NCI-H69 (cell line): ENCODE data around the gene IL18R1.

Experiments
- DNase-seq: peaks from one replicate; lab custom pipeline; 2025; lab: John Stamatoyannopoulos, UW

The IL18R1 gene

DNA sequence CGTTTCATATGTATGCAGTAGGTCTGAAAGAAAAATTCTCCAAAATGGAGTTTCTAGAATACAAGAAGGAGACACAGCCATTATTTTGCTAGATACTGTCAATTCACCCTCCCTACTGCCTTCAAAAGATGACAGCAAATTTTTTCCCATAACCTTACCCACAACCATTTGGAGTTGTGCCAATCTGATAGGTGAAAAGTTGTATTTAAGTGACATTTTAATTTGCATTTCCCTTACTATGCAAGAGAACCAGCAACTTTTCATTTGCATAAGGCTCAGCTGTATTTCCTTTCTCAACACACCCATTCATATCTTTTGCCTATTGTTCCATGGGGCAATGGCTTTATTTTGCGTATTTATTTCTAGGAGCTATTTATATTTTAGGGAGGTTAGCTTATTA lies 36.0 kb downstream of the IL18R1 start:
- no peak for DNase-seq

DNA sequence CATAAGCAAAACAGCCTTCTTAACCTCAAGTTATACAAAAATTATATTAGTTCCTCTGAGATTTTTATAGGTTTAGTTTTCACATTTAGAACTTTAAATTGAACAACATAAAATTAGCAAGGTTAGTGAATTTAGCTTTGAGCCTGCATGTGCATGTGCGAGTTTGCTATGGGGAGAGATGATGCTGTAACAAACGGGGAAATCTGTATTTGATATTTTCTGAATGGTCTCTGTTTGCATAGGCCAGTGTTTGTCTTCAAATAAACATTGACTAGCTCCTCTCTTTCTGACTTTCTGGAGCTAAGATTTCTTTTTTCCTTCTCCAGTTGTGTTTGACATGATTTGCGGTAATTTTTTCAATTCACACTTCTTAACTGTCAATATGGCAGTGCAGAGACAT lies 36.5 kb downstream of the IL18R1 start:
- no peak for DNase-seq

DNA sequence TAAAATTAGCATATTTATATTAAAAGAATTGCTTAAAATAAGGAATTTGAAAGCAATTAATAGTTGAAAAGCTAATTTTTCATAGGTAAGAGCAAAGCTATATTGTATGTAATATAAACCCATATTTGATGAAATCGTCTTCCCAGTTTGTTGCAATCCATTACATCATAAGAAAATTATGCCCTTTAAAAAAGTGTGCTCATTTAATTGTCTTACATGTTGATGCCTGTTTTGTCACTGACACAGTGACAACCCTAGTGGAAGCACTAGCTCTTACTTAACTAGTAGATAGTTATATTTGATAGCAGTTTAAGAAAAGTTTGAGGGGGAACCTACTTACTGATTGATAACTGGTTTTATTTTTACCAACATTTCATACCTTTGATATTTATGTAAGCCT lies 37.3 kb downstream of the IL18R1 start:
- DNase-seq, result no peak

DNA sequence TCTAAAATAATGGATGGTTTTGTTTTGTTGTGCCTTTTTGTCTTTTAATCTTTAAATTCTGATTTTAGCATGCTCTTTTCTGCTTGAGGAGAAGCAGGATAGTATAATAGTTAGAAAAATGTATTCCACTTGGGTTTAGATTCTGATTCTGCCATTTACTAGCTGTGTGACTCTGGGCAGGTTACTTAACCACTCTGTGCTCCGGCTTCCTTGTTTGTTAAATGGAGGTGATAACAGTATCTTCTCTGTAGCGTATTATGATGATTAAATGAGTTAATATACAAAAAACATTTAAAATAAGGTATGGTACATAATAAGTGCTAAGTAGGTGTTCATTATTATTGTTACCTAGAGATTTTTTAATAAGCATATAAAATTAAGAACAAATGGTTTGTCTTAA lies 40.4 kb downstream of the IL18R1 start:
- no peak for DNase-seq

DNA sequence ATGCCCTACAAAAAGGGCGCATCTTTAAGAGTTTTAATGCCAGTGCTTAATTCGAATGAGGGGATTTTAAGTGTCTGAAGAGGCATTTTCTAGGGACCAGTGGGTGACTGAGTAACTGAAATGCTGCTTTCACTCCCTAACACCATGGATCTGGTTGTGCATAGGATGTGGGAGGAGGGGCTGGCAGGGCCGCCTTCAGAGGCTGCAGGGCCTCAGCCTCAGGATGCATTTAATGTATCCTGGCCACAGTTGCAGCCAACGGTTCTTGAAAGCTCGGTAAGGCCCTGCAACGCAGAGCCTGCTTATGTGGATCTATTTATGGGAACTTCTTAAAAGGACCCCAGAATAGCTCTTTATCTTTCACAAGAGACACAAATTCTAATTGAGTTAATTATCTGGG lies 41.6 kb downstream of the IL18R1 start:
- DNase-seq, result no peak

DNA sequence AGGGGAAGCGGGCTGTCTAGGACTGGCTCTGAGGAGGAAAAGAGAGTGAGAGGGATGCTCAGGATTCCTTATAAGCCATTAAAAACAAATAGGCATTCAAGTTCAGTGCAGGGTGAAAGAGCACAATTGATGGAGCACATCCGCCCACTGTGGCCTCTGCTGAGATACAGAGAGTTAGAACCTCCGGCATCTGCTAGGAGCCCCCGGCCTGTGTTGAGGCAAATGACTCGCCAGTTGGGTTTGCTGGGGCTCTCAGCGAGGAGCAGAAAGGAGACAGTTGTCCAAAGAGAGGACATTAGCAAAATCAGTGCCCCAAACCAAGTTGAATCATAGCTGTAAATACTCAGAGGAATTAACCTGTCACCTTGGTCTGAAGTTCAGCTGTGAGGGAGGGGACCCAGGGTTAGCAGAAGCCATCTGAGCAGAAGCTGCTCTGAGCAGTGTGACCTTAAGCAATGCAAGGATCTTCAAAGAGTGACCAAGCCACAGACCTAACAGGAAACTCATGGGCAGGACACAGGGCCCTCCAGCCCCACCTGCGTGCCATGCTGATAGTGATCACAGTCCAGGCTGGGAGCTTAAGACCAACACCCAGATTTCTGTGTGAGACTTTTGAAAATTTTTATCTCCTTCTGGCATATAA lies 44.0 kb downstream of the IL18R1 start:
- no peak for DNase-seq

DNA sequence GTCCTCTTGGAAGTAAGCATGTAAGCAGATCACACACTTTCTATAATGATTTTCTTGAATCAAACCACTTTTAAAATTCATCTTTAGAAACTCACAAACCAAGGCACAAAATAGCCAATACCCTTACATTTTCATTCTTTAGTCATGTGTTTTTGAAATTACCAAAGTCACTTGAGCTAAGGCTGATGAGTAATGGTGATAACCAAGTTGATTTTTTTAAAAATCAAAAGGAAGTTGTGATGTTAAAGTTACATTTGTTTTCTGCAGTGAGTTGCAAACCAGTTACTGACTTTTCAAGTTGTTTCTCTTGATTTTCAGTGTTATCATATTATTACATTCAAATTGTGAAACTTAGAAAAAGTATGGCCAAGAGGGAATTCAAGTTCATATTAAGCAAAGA lies 45.9 kb downstream of the IL18R1 start:
- no peak for DNase-seq

DNA sequence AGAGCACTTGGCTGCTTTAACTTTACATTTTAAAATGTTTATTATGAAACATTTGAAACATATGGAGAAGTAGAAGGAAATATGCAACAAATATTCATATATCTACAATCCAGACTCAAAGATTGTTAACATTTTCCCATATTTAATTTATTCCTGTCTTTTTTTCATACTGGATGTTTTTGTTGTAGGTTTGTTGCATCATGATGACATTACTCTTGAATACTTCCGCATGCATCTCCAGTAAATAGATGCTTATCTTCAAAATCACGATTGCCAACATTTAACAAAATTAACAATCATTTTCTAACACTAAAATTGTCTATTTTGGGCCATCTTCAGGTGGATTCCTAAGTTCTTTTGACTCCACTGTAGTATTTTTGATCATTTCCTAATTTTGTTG lies 46.3 kb downstream of the IL18R1 start:
- DNase-seq, result no peak

DNA sequence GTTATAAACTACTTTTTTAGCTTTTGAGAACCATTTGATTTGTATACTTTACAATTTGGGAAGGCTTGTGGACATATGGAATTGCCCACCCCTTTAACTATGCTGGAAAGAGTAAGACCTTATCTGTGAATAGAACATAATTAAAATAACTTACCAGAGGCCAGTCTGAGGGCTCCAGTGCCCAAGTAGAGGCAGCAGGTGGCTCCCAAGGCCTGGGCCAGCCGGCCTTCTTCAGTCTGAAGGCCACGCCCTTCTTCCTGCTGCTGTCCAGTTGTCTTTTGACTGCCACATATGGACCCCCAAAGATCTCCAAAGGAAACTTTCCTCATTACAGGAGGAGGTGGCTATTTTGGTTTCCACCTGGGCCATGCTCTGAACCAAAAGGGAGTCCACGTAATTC lies 55.4 kb downstream of the IL18R1 start:
- no peak for DNase-seq

DNA sequence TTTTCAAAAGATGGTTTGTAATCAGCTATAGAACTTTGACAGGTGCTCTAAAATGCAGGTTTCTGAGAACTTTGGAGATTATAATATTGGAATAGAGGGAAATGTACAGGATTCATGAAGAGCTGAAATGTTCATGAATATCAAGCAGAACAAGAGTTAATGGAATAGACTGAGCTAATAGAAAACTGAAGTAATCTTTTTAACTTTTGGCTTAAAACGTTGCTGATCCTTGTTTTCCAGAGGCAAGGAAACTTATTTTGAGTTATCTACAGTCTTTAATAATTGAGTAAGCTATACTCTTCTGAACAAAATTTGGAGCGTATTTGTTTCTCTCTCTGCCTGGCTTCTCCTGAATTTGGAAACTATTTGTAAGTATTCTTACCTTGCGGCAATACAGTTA lies 56.6 kb downstream of the IL18R1 start:
- DNase-seq, result no peak

DNA sequence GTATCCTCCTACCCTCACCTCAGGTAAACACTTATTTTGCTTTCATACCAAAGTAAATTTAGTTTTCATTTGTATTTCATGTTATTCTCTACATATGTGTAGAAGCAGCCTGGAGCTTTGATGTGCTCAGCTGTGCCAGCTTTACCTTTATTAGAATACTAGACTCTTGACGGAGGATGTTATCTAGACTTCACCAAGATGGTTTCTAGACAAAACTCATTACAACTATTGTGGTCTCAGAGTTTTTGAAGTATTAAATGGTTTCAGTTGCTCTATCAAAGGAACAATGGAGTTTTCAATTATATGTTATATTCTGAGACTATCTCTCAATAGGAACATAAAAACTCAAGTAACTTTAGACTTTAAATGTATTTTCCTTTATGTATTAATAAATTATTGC lies 62.4 kb downstream of the IL18R1 start:
- no peak for DNase-seq

DNA sequence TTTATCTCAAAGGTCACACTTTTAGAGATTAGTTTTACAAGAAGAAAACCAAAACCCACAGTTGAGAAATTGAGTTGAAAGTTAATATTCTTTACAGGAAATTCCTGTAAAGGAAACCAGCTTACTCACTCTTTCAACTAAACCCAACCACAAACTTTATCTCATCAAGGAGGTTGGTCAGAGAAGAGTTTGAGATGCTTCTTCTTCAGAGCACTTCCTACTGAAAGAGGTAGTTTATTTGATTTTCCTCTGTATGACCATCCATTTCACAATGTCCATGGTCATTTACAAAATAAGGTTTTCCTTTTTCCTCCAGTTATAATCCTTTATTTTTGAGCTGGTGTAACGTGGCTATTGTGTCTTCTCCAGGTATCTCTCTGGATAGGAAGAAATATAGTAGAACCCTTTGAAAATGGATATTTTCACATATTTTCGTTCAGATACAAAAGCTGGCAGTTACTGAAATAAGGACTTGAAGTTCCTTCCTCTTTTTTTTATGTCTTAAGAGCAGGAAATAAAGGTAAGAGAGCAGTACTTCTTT lies 62.9 kb downstream of the IL18R1 start:
- no peak for DNase-seq

DNA sequence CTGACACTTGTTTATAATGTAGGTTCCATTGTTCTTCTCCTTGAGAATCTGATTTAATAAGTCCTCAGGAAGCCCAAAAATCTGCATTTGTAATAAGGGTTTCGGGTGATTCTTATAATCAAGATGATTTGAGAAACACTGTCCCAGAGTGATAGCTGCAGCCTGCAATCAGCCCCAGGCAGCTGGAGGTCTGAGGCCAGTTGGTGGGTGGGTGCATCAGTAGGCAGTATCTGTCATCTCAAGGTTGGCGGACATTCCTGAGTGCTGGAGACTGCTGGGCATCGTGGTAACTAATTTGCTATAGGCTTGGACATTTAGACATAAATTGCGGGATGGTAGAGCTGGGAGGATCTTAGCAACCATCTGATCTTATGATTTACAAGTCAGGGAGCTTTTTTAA lies 64.7 kb downstream of the IL18R1 start:
- DNase-seq, result no peak

DNA sequence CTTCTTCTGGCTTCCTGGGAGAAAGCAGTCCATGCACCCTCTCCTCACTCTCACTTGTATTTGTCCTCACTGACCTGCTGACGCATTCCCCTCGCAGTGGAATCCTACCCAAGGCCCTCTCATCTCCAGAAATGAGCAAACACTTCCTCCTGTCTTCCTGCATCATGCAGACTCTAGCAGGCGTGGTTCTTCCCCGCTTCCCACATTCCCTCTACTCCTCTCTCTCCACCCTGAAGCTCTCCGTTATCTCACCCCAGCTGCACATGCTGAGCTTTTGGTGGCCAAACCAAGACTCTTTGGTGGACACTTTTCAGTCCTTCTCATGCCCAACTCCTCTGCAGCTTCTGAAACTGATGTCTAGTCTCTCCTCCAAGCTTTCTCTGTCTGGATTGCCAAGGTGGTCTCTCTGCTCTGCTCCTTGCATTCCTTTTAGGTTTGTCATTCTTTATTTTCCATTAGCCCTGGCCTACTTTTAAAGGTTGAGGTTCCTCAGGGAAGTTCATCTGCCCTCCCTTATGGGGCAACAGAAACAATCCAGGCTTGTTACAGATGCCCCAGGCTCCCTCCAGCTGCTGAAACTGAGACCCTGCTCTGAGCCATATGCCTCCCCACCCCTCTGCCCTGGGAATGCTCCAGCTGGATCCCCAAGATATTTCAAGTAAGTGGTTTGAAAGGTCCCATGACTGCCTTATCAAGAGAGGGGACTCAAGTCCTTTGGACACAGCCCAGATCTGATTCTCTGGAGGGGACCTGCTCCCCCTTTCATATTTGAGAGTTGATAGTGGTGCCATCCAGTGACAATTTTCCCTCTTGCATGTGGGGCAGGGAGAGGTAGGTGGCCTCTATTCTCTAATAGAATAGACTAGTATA lies 66.5 kb downstream of the IL18R1 start:
- DNase-seq, result no peak

DNA sequence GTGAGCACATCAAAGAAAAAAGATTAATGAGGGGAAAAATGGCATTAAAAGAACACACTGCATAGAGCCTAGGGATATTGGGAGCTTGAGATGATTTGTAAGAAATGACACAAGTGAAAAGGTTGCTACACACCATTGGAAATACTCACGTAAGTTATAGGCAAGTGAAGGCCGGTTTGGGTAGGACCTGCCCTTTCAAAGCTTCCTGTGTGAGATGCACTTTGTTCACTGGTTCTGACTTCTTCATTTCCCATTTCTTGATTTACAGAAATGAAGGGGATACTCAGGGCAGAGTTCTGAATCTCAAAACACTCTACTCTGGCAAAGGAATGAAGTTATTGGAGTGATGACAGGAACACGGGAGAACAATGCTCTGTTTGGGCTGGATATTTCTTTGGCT lies 67.3 kb downstream of the IL18R1 start, which contains the start of gene IL18RAP:
Gene IL18RAP (plus strand): TSS at position 251 of the 400 bp plus-strand sequence. CDS start 118 bp downstream, at position 369.
- no peak for DNase-seq

DNA sequence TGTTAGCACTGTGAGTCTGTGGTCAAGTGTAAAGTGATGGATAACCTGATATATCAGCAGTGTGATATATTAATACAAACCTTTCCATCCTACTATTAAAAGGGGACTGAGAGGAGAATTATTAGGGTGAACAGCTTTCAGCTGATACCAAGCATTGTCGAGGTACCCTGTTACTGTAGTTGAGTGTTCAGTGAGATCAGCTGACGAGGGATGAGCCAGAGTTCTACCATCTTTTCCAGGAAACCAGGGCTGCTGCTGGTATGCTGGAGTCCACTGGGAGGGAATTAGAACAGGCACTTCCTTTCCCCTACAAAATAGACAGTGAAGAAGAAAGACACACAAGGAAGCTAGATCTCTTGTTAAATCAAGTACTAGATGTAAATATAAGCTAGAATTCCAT lies 67.8 kb downstream of the IL18R1 start:
- DNase-seq, result no peak

DNA sequence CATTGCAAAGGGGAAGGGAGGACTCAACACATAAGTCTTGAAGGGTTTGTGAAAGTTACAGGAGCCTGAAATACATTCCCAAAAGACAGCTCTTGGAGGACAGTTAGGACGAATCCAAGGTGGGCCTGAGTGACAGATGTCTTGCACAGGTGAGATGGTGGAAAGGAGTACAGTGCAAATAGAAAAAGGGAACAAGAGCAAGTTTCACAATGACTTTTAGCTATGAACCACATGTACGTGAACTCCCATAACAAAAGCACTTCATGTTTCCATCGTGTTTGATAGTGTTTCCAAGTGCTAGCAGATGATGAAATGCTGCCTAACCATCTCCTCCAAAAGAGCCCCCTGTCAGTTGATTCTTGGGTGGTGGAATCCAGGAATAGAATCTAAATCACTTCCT lies 69.2 kb downstream of the IL18R1 start:
- no peak for DNase-seq

DNA sequence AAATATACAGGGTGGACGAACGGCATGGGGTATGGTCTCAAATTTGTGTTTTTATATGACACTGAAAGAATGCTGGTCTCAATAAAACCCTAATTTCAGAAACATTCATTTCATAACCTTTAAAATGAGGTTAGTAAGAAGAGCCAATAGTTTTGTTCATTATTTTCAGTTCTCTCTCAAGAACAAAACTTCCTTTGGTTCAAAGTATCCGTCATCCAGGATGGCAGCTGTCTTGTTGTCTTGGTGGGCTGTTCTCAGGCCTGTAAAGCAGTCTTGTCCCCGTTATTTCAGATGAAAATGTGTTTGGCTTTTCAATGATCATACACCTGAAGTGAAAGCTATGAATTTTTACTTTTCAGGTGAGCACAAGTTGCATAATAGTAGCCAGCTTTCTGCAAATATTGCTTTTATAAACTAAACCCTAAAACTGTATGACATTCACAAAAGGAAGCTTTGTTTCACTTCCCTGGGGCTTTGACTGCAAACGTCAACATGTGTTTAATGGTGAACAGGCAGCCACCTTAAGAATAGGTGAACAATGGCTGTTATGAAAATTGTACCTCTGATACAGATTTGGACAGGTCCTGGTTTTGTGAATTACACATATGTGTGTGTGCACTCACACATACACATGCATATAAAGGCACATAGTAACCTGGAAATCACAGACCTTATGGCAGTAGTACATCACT lies 70.0 kb downstream of the IL18R1 start:
- DNase-seq, result no peak

DNA sequence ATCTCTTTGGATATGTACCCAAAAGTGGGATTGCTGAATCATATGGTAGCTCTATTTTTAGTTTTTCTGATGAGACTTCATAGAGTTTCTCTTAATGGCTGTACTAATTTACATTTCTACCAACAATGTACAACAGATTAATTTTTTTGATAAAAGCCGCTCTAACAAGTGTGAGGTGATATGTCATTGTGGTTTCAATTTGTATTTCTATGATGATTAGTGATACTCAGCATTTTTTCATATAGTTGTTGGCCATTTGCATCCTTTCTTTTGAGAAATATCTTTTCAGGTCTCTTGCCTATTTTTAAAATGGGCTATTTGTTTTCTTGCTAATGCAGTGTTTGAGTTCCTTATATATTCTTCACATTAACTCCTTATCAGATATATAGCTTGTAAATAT lies 71.7 kb downstream of the IL18R1 start:
- DNase-seq, result no peak

DNA sequence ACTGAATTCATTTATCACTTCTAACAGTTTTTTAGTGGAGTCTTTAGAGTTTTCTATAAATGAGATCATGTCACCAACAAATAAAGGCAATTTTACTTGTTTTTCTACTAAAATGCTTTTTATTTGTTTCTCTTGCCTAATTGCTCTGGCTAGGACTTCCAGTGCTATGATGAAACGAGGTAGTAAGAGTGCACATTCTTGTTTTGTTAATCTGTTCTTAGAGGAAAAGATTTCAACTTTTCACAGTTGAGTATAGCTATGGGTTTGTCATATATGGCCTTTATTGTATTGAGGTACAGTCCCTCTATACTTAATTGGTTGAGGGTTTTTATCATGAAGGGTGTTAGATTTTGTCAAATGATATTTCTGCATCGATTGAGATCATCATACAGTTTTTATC lies 73.0 kb downstream of the IL18R1 start:
- DNase-seq, result no peak

DNA sequence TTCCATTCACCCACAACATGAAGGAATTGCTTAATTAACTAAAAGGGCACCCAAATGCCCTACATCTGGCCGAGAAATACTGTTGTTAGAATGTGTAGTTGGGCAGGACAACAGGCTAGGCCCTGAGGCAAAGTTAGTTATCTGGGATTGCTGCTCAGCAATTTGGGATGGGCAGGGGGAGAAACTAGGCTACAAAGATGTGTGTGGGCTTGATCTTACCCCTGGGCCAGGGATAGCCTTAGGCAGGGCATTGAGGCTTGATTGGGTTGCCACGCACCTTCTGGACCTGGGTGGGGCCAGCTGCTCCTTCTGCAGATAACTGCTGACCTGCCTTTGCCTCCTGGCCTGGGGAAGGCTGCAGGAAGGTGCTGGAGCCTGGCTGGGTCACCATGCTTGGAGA lies 76.8 kb downstream of the IL18R1 start:
- no peak for DNase-seq

DNA sequence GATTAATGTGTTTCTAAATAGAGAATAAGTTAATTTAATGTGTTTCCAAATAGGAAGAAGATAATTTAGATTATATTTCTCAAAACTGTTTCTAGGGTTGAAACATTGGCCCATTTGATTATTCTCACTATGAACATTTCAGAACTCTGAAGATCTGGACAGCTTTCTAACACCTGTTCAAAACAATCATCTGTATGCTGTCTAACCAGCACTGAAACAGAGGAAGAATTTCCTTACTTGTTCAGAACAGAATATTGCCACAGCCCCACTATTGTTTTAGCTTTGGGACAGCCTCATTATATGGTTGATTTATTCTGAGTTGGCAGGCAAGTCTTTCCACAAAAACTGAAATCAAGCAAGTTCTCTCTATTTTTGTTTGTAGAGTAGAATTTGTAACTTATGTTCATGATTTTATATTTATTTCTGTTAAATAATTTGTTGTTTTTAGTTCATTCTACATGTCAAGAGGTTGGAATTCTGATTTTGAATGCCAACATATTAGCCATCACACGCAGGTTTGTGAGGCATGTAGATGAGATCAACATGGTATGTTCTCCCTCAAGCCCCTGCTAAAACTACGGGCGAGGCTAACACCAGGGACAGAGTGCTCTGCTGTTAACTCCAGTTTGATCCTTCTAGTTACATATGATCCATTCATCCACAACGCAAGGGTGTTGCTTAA lies 78.5 kb downstream of the IL18R1 start:
- no peak for DNase-seq
